CD4-positive, alpha-beta T cell treated with Interleukin-12 subunit alpha and Interleukin-12 subunit beta, for 1 hour (primary cell): ENCODE measurements around the gene DEF6.
"Not testable (repeated sequence)": the region's sequence is repeated elsewhere in the genome, so short reads cannot be mapped to it uniquely, and the experiment has no call there.

ENCODE experiments used
- DNase-seq: peaks from one replicate; pipeline ENCODE4 v3.0.0-alpha.2; 2020

The DEF6 gene

GRCh38 chr6:35283361-35283760 is 14.3 kb upstream of the DEF6 start:
- no peak for DNase-seq

GRCh38 chr6:35287671-35288396 is 9.8 kb upstream of the DEF6 start:
- no peak for DNase-seq

GRCh38 chr6:35288834-35289233 is 8.8 kb upstream of the DEF6 start:
- no peak for DNase-seq

GRCh38 chr6:35291491-35291890 is 6.1 kb upstream of the DEF6 start:
- DNase-seq, result no peak

GRCh38 chr6:35292494-35292893 is 5.1 kb upstream of the DEF6 start:
- no peak for DNase-seq

GRCh38 chr6:35293681-35294080 is 3.9 kb upstream of the DEF6 start:
- no peak for DNase-seq

GRCh38 chr6:35294308-35294945 is 3.2 kb upstream of the DEF6 start:
- DNase-seq, result peak; percentile 71

- no peak for DNase-seq
Measured at GRCh38 chr6:35295036-35295435, 2.6 kb upstream of the DEF6 start.

- no peak for DNase-seq
Measured at GRCh38 chr6:35295521-35296315, 1.9 kb upstream of the DEF6 start.

- DNase-seq, result no peak
Measured at GRCh38 chr6:35296931-35297600, 552 bp upstream of the DEF6 start.

- peak; percentile 27 for DNase-seq
Measured at GRCh38 chr6:35298625-35299140, 1.1 kb downstream of the DEF6 start.

- DNase-seq, result peak; percentile 41
Measured at GRCh38 chr6:35299674-35300073, 2.1 kb downstream of the DEF6 start.

- DNase-seq, result peak; percentile 70
Measured at GRCh38 chr6:35300848-35301247, 3.2 kb downstream of the DEF6 start.

- peak; percentile 89 for DNase-seq
Measured at GRCh38 chr6:35302604-35303241, 5.1 kb downstream of the DEF6 start.

GRCh38 chr6:35304299-35304698 is 6.7 kb downstream of the DEF6 start:
- no peak for DNase-seq

- peak; percentile 51 for DNase-seq
Measured at GRCh38 chr6:35305117-35305516, 7.5 kb downstream of the DEF6 start.

- not testable (repeated sequence) for DNase-seq
Measured at GRCh38 chr6:35307138-35307537, 9.5 kb downstream of the DEF6 start.

GRCh38 chr6:35308543-35308942 is 10.9 kb downstream of the DEF6 start:
- DNase-seq, result not testable (repeated sequence)

- DNase-seq, result no peak
Measured at GRCh38 chr6:35309611-35310264, 12.1 kb downstream of the DEF6 start.

GRCh38 chr6:35310265-35310831 is 12.7 kb downstream of the DEF6 start:
- no peak for DNase-seq

- DNase-seq, result peak; percentile 75
Measured at GRCh38 chr6:35311390-35312075, 13.9 kb downstream of the DEF6 start.
